AG10803 (cell line): ENCODE data around the gene MMEL1.
"Not testable (repeated sequence)": the region's sequence is repeated elsewhere in the genome, so short reads cannot be mapped to it uniquely, and the experiment has no call there.

ENCODE experiments used
- DNase-seq: peaks from one replicate; pipeline ENCODE4 v3.0.0; 2010; ENCODE audit warnings: low read depth
- H3K4me3 ChIP-seq: 2 replicates; pipeline ENCODE4 v1.5.1; 2011; ENCODE audit warnings: mild to moderate bottlenecking, low read length, control low read depth
- CTCF ChIP-seq: conservative IDR thresholded peaks from 2 replicates; pipeline ENCODE4 v1.5.1; 2011; ENCODE audit warnings: mild to moderate bottlenecking, low read length, control low read depth, inconsistent platforms

Gene MMEL1, protein sequence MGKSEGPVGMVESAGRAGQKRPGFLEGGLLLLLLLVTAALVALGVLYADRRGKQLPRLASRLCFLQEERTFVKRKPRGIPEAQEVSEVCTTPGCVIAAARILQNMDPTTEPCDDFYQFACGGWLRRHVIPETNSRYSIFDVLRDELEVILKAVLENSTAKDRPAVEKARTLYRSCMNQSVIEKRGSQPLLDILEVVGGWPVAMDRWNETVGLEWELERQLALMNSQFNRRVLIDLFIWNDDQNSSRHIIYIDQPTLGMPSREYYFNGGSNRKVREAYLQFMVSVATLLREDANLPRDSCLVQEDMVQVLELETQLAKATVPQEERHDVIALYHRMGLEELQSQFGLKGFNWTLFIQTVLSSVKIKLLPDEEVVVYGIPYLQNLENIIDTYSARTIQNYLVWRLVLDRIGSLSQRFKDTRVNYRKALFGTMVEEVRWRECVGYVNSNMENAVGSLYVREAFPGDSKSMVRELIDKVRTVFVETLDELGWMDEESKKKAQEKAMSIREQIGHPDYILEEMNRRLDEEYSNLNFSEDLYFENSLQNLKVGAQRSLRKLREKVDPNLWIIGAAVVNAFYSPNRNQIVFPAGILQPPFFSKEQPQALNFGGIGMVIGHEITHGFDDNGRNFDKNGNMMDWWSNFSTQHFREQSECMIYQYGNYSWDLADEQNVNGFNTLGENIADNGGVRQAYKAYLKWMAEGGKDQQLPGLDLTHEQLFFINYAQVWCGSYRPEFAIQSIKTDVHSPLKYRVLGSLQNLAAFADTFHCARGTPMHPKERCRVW

DNA sequence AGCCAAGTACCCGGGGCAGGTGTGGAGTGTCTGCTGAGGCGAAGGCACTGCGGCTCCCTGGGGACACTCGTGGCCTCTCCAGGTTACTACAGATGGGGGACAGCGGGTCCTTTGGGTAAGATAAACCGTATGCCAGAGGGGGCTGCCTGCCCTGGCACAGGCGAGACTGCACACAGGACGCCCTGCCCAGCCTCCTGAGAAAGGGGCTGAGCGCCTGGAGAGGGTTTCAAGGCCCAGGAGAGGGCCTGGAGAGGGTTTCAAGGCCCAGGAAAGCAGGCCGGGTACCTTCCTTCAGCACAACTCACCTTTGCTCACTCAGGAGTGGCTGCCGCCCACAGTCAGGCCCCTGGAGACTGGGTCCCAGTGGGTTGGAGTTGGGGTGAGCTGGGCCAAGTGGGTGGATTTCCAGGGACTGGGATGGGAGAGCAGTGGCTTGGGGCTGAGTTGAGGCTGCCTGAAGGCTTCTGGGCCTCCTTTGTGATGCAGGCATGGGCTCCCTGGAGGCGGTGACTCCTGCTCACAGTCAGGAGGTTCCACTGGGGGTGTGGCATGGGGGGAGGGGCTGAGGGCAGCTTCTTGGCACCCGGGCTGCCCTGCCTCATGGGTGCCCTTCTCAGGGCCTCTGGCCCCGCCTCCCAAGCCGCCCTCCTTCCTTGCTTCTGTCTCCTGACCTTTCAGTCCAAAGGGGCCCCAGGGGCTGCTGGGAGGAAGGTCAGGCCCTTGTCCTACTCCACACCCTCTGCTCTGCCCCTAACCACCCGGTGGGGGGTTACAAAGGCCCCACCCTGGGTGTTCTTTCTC, at the start of gene MMEL1:
Gene MMEL1 (minus strand): TSS at position 456 of the 801 bp plus-strand sequence. CDS start 3,532 bp downstream, outside the sequence.
- DNase-seq: no peak
- no peak for TF ChIP-seq CTCF
- H3K4me3 ChIP-seq: no peak within 1 kb of the TSS

GRCh38 chr1:2676726-2677125, 43.9 kb upstream of the MMEL1 start:
- H3K4me3 ChIP-seq, DNase-seq: not testable (repeated sequence)

DNA sequence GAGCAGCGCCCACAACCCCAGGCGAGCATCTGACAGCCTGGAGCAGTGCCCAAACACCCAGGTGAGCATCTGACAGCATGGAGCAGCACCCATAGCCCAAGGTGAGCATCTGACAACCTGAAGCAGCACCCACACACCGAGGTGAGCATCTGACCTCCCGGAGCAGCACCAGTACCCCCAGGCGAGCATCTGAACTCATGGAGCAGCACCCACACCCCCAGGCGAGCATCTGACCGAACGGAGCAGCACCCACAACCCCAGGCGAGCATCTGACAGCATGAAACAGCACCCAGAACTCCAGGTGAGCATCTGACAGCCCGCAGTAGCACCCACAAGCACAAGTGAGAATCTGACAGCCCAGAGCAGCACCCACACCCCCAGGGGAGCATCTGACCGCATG, 38.8 kb upstream of the MMEL1 start:
- not testable (repeated sequence) for H3K4me3 ChIP-seq, DNase-seq

GRCh38 chr1:2659806-2660205, 27.0 kb upstream of the MMEL1 start:
- not testable (repeated sequence) for H3K4me3 ChIP-seq, DNase-seq

GRCh38 chr1:2657909-2658308, 25.1 kb upstream of the MMEL1 start:
- not testable (repeated sequence) for DNase-seq, H3K4me3 ChIP-seq

DNA sequence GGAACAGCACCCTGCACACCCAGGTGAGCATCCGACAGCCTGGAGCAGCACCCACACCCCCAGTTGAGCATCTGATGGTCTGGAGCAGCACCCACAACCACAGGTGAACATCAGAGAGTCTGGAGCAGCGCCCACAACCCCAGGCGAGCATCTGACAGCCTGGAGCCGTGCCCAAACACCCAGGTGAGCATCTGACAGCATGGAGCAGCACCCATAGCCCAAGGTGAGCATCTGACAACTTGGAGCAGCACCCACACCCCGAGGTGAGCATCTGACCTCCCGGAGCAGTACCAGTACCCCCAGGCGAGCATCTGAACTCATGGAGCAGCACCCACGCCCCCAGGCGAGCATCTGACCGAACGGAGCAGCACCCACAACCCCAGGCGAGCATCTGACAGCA, 24.3 kb upstream of the MMEL1 start:
- DNase-seq, H3K4me3 ChIP-seq: not testable (repeated sequence)

GRCh38 chr1:2655598-2656434, 23.0 kb upstream of the MMEL1 start:
- not testable (repeated sequence) for H3K4me3 ChIP-seq, DNase-seq

DNA sequence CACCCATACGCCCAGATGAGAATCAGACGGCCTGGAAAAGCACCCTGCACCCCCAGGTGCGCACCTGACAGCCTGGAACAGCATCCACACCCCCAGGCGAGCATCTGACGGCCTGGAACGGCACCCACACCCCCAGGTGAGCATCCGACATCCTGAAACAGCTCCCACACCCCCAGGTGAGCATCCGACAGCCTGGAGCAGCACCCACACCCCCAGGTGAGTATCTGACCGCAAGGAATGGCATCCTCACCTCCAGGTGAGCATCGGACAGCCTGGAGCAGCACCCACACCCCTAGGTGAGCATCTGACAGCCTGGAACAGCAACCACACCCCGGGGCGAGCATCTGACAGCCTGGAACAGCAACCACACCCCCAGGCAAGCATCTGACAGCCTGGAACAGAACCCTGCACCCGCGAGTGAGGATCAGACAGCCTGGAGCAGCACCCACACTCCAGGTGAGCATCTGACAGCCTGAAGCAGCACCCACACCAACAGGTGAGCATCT, 21.7 kb upstream of the MMEL1 start:
- not testable (repeated sequence) for H3K4me3 ChIP-seq, DNase-seq

GRCh38 chr1:2653741-2654442, 21.1 kb upstream of the MMEL1 start:
- H3K4me3 ChIP-seq: not testable (repeated sequence)
- DNase-seq: peak; percentile 17

GRCh38 chr1:2652926-2653571, 20.2 kb upstream of the MMEL1 start:
- DNase-seq, H3K4me3 ChIP-seq: not testable (repeated sequence)

- DNase-seq, H3K4me3 ChIP-seq: not testable (repeated sequence)
Observed at GRCh38 chr1:2652152-2652925, 19.5 kb upstream of the MMEL1 start.
